Calu3 (cell line): ENCODE data around the gene ZMYND10. TPM values are rescaled to one million over a fixed set of nuclear protein-coding genes. Genes with fewer than 3 reads are reported as not detected.

ENCODE experiments used
- BruUV-seq: library from RNA; stranded (reverse); fragments of 400-500 nt; replicated peaks from 2 replicates; lab custom pipeline; 2021; lab: Mats Ljungman, UMichigan
- CTCF ChIA-PET: fragments of 300-600 bp; sonication (Branson Sonifier 250); formaldehyde crosslinking; loops from one replicate; lab custom pipeline; 2022; ENCODE audit warnings: antibody characterized with exemption; lab: Charles Lee
- DNase-seq: peaks from one replicate; pipeline ENCODE4 v3.0.0; 2022
- H3K27ac Mint-ChIP-seq: one replicate; pipeline ENCODE4 v1.8.0; 2022; ENCODE audit warnings: mixed read lengths; ENCODE audit not compliant: unreplicated experiment
- H3K27me3 Mint-ChIP-seq: one replicate; pipeline ENCODE4 v1.8.0; 2022; ENCODE audit warnings: mixed read lengths; ENCODE audit not compliant: unreplicated experiment
- H3K36me3 Mint-ChIP-seq: one replicate; pipeline ENCODE4 v1.8.0; 2022; ENCODE audit warnings: mild to moderate bottlenecking, moderate library complexity, mixed read lengths; ENCODE audit not compliant: insufficient read depth, unreplicated experiment
- H3K4me1 Mint-ChIP-seq: one replicate; pipeline ENCODE4 v1.8.0; 2022; ENCODE audit warnings: mild to moderate bottlenecking, low read depth, mixed read lengths; ENCODE audit not compliant: unreplicated experiment
- H3K4me3 Mint-ChIP-seq: one replicate; pipeline ENCODE4 v1.8.0; 2022; ENCODE audit warnings: mild to moderate bottlenecking, low read depth, moderate library complexity, mixed read lengths; ENCODE audit not compliant: unreplicated experiment
- H3K9me3 Mint-ChIP-seq: one replicate; pipeline ENCODE4 v1.8.0; 2022; ENCODE audit warnings: low read depth, mixed read lengths; ENCODE audit not compliant: unreplicated experiment
- CTCF ChIP-seq: fragments of 200-600 bp; IDR thresholded peaks from one replicate; pipeline ENCODE4 v1.8.0; 2022; ENCODE audit warnings: antibody characterized with exemption; ENCODE audit not compliant: unreplicated experiment
- intact Hi-C: fragments of 100-400 bp; cut with micrococcal nuclease; formaldehyde crosslinking; loops from one replicate; pipeline ENCODE4 v1.10.0; 2022; ENCODE audit not compliant: unreplicated experiment
- total RNA-seq: library from RNA; stranded (reverse); gene quantifications from 2 replicates; pipeline ENCODE4 v1.2.3, GENCODE V29; 2022

The ZMYND10 gene
- total RNA-seq, 1 experiment from 2014 or later: 0.71 TPM

GRCh38 chr3:50318163-50318562 lies 27.4 kb downstream of the ZMYND10 start:
- no peak for TF ChIP-seq CTCF
- H3K4me3 Mint-ChIP-seq: no peak overlapping the region

GRCh38 chr3:50317300-50317699 lies 28.2 kb downstream of the ZMYND10 start:
- no peak for TF ChIP-seq CTCF
- H3K4me3 Mint-ChIP-seq: peak overlapping the region; percentile 56
- intact Hi-C loops: no loop called here
- H3K9me3 Mint-ChIP-seq: no peaks in the 10 kb centered on the region
- CTCF ChIA-PET: interaction anchor here (0.6 to 1.0 kb wide), 6 partner anchors 13 to 73 kb away, joined by 3 to 6 read pairs (median 4); partner anchors contain the start of genes HYAL1, HYAL3 and NAA80
- peaks cover 36% of the 10 kb centered on the region for H3K36me3 Mint-ChIP-seq
- H3K27ac Mint-ChIP-seq: peak overlapping the region; percentile 89
- TSS peak; percentile 73 for BruUV-seq
- H3K4me1 Mint-ChIP-seq: peaks cover 28% of the 10 kb centered on the region
- no peaks in the 10 kb centered on the region for H3K27me3 Mint-ChIP-seq
- peak; percentile 74 for DNase-seq

More at GRCh38 chr3:50318163-50318562, 27.4 kb downstream of the ZMYND10 start:
- no peak for DNase-seq
- H3K27ac Mint-ChIP-seq: no peak overlapping the region
- no peaks in the 10 kb centered on the region for H3K27me3 Mint-ChIP-seq
- intact Hi-C loops: no loop called here
- H3K9me3 Mint-ChIP-seq: no peaks in the 10 kb centered on the region
- CTCF ChIA-PET: no interaction called here
- H3K36me3 Mint-ChIP-seq: peaks cover 36% of the 10 kb centered on the region
- no TSS peak for BruUV-seq
- peaks cover 28% of the 10 kb centered on the region for H3K4me1 Mint-ChIP-seq

GRCh38 chr3:50316657-50317242 lies 28.8 kb downstream of the ZMYND10 start:
- BruUV-seq: no TSS peak
- intact Hi-C loops: no loop called here
- CTCF ChIA-PET: interaction anchor here (0.6 to 1.0 kb wide), 7 partner anchors 12 to 73 kb away, joined by 3 to 6 read pairs (median 4); partner anchors contain the start of genes HYAL1, HYAL3 and NAA80
- no peak for TF ChIP-seq CTCF
- peak; percentile 96 for DNase-seq
- H3K27me3 Mint-ChIP-seq: no peaks in the 10 kb centered on the region
- peaks cover 28% of the 10 kb centered on the region for H3K4me1 Mint-ChIP-seq
- H3K27ac Mint-ChIP-seq: peak overlapping the region; percentile 89
- H3K36me3 Mint-ChIP-seq: peaks cover 36% of the 10 kb centered on the region
- peak overlapping the region; percentile 56 for H3K4me3 Mint-ChIP-seq
- no peaks in the 10 kb centered on the region for H3K9me3 Mint-ChIP-seq

- DNase-seq: no peak
- no peak for TF ChIP-seq CTCF
- Mint-ChIP-seq H3K27ac (peak overlapping the region; percentile 79), H3K36me3 (peaks cover 20% of the 10 kb centered on the region), H3K4me1 (peaks cover 28% of the 10 kb centered on the region), H3K9me3 (no peaks in the 10 kb centered on the region), H3K4me3 (no peak overlapping the region), H3K27me3 (no peaks in the 10 kb centered on the region)
- CTCF ChIA-PET: no interaction called here
- intact Hi-C loops: no loop called here
- BruUV-seq: no TSS peak
These were observed 30.7 kb downstream of the ZMYND10 start for GRCh38 chr3:50314816-50315215.
